ENCODE results near the gene BICDL1. TPM values are rescaled to one million over a fixed set of nuclear protein-coding genes. Genes with fewer than 3 reads are reported as not detected.

The BICDL1 gene
- total RNA-seq, 3 donors from 2014 or later = 0.48 to 23.4 (median 5.6) TPM

GRCh38 chr12:120106151-120106550 is 117.1 kb downstream of the BICDL1 start:
- DNase-seq (ENCODE audit: low spot score in 2 of 2) = no peak
- H3K4me1 ChIP-seq = peaks cover 4 to 9% of the 10 kb centered on the region in 2 donors
- no peak overlapping the region for H3K4me3 ChIP-seq
- TF ChIP-seq CTCF (IDR thresholded peaks at IDR 0.05) = no peak
- TF ChIP-seq POLR2A (IDR thresholded peaks at IDR 0.05) = no peak
- TF ChIP-seq POLR2AphosphoS5 (IDR thresholded peaks at IDR 0.05) = no peak
- no peaks in the 10 kb centered on the region for H3K27me3 ChIP-seq
- no peak overlapping the region for H3K27ac ChIP-seq
- intact Hi-C loops (cut with DNase I; ENCODE audit: low total_unique reads) = no loop called here
- no peaks in the 10 kb centered on the region for H3K9me3 ChIP-seq
- no peaks in the 10 kb centered on the region for H3K36me3 ChIP-seq

DNA sequence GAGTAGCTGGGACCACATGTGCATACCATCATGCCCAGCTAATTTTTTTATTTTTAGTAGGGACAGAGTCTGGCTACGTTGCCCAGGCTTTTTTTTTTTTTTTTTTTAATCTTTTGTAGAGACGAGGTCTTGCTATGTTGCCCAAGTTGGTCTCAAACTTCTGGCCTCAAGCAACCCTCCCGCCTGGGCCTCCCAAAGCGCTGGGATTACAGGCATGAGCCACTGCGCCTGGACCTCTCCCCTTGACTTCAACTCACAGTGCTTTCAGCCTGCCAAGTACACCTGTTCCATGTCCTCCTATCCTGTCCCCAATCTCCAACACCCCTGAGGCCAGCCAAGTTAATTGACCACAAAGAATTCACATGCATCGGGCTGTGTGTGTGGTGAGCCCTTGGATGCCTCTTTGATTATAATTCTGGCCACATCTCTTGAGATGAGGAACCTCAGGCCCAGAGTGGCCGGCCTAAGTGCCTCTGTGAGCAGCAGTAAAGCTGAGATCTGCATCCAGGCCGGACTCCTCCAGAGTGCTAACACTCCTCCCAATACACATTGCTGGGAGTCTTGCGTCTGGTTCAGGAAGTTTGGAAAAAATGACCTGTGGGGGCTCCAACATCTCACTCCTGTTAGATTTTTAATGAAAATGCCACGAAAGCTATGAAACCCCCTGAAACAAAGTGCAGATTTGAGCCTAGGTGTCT is 120.7 kb downstream of the BICDL1 start:
- no peaks in the 10 kb centered on the region for H3K4me1 ChIP-seq
- no peaks in the 10 kb centered on the region for H3K27me3 ChIP-seq
- no peaks in the 10 kb centered on the region for H3K9me3 ChIP-seq
- intact Hi-C loops (cut with DNase I; ENCODE audit: low total_unique reads) = no loop called here
- no peak overlapping the region for H3K4me3 ChIP-seq
- H3K36me3 ChIP-seq = no peaks in the 10 kb centered on the region
- TF ChIP-seq POLR2A (IDR thresholded peaks at IDR 0.05) = no peak
- no peak for TF ChIP-seq CTCF (IDR thresholded peaks at IDR 0.05)
- no peak for TF ChIP-seq POLR2AphosphoS5 (IDR thresholded peaks at IDR 0.05)
- no peak for DNase-seq (ENCODE audit: low spot score in 2 of 2)
- no peak overlapping the region for H3K27ac ChIP-seq

DNA sequence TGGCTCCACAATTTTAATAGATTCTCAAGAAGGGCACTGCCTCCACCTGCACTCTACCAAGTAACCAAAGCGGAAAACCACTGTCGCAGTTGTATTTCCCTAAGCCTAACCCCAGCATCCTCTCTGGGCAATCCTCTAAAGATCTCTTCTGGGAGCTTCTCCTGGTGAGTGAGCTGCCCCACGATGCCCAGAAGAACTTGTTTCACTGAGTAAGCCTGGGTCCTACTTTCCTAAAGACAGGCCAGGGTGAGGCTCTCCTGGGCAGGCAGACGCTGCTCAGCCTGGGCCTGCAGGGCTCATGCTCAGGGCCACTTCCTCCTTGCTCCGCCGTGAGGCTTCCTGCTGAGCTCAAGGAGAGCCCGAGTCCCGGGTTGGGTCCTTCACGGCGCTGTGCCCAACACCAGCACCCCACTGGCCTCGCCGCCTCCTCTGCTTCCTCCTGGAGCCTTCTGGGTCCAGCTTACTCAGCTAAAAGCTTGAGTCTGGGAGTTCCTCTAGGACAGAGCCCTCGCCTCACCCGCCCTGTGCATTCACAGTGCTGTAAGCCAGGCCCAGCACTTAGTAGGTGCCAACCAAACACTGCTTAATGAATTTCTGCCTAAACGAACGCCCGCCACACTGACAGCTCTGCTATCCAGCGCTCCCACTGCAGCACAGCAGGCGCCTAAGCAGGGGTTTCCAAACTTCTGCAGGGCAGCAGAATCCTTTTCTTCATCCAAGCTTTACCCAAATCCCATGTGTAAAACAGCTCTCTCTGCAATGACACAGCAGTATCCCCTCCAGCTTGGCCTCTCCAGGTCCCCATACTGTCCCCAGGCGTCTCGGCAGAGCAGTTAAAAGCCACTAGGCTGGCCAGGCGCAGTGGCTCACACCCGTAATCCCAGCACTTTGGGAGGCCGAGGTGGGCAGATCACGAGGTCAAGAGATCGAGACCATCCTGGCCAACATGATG is 121.8 kb downstream of the BICDL1 start:
- intact Hi-C loops (cut with DNase I; ENCODE audit: low total_unique reads) = no loop called here
- H3K27me3 ChIP-seq = no peaks in the 10 kb centered on the region
- no peak for DNase-seq (ENCODE audit: low spot score in 2 of 2)
- TF ChIP-seq POLR2A (IDR thresholded peaks at IDR 0.05) (no peak), CTCF (IDR thresholded peaks at IDR 0.05) (no peak), POLR2AphosphoS5 (IDR thresholded peaks at IDR 0.05) (no peak)
- no peaks in the 10 kb centered on the region for H3K9me3 ChIP-seq
- H3K27ac ChIP-seq = peak overlapping the region in 1 of 2 donors; percentile 40
- no peaks in the 10 kb centered on the region for H3K36me3 ChIP-seq
- no peak overlapping the region for H3K4me3 ChIP-seq
- peaks cover 10% of the 10 kb centered on the region in 2 donors for H3K4me1 ChIP-seq

- intact Hi-C loops (cut with DNase I; ENCODE audit: low total_unique reads) = no loop called here
- no peak for DNase-seq (ENCODE audit: low spot score in 2 of 2)
- Histone ChIP-seq H3K27me3 (no peaks in the 10 kb centered on the region), H3K9me3 (no peaks in the 10 kb centered on the region), H3K36me3 (no peaks in the 10 kb centered on the region), H3K4me1 (peaks cover 10 to 19% of the 10 kb centered on the region in 2 donors), H3K4me3 (peak overlapping the region; percentile 82 to 90 (median 83)), H3K27ac (peak overlapping the region in 1 of 2 donors; percentile 11)
- no peak for TF ChIP-seq POLR2A (IDR thresholded peaks at IDR 0.05)
- no peak for TF ChIP-seq CTCF (IDR thresholded peaks at IDR 0.05)
- TF ChIP-seq POLR2AphosphoS5 (IDR thresholded peaks at IDR 0.05) = no peak
These were observed 126.0 kb downstream of the BICDL1 start for GRCh38 chr12:120115066-120115465.

All from breast epithelium (tissue), 4 donors.